Pancreas (tissue), 10 donors: Measurements from ENCODE around the gene BLOC1S6. TPM values are rescaled to one million over a fixed set of nuclear protein-coding genes. Genes with fewer than 3 reads are reported as not detected.

Experiments used
- ATAC-seq, 4 donors: fragments of 200-7000 bp; cut with Tn5 transposase; one replicate each; pipeline versions ENCODE4 v1.8.0 to v1.9.1; 2020; ENCODE audit warnings: mild to moderate bottlenecking in 4 of 4, moderate library complexity in 4 of 4
- DNase-seq, 6 donors: peaks; one replicate each; pipeline ENCODE4 v3.0.0-alpha.2; 2020
- FAIRE-seq: peaks from 2 replicates; lab custom pipeline; 2012; peaks lifted over from hg19 to GRCh38; lab: Jason Lieb, UNC
- H3K27ac ChIP-seq, 4 donors: fragments of 200-600 bp; sonication (generic); 1 replicate in 3 of 4; 2 replicates in 1 of 4; pipeline versions ENCODE4 v1.5.0 to v1.8.0; 2020
- H3K27me3 ChIP-seq, 4 donors: fragments of 200-600 bp; one replicate each; pipeline ENCODE4 v1.8.0; 2021
- H3K36me3 ChIP-seq, 3 donors: fragments of 200-600 bp; sonication (generic) in 1 of 3; one replicate each; pipeline versions ENCODE4 v1.5.0 to v1.8.0; 2020 to 2021
- H3K4me1 ChIP-seq, 3 donors: fragments of 200-600 bp; one replicate each; pipeline ENCODE4 v1.8.0; 2021
- H3K4me3 ChIP-seq, 4 donors: fragments of 200-600 bp; sonication (generic) in 2 of 4; one replicate each; pipeline versions ENCODE4 v1.5.0 to v1.8.0; 2020 to 2021
- H3K9me3 ChIP-seq, 4 donors: fragments of 200-600 bp; one replicate each; pipeline ENCODE4 v1.8.0; 2021
- CTCF ChIP-seq, 4 donors: fragments of 200-600 bp; sonication (generic) in 3 of 4; IDR thresholded peaks; one replicate each; pipeline versions ENCODE4 v1.5.0 to v1.8.0; 2021; ENCODE audit warnings: antibody characterized with exemption in 4 of 4
- WGBS, 2 donors: extraction: QIAGEN DNeasy Blood & Tissue Kit; methylation state at CpG; one replicate each; pipeline ENCODE4 v1.1.7; 2013; 5-methylcytosine and 5-hydroxymethylcytosine counted together
- intact Hi-C, 3 donors: fragments of 100-400 bp; cut with DNase I; formaldehyde crosslinking; loops; one replicate each; pipeline versions ENCODE4 v1.11.1 to v1.14.2; 2022
- polyA plus RNA-seq, 2 donors: library from polyadenylated mRNA; stranded (reverse); fragments of 200-250 nt; gene quantifications; one replicate each; pipeline ENCODE4 v1.2.3, GENCODE V29; 2013
- total RNA-seq, 6 donors: library from RNA; stranded (reverse); fragmentation: NEBNext Ultra II Directional in 4 of 6; extraction: Animal tissue kit (Norgen Biotek cat#: 25700) in 4 of 6; gene quantifications; one replicate each; pipeline versions ENCODE4 v1.2.1 to v1.2.4, GENCODE V29; 2021 to 2023
- donor health status: healthy with polysubstance abuse.
- donor health status: DM: no; HTN: no; CAD: no; lungs with moderate emphysema.
- donor health status: DM: no; HTN: no; CAD: no.
- donor health status: control.
- donor health status: control.
- donor health status: Bipolar disorder and iron deficiency.
- donor health status: DM: yes; HTN: yes; CAD: no.
- donor health status: DM: no; HTN: no; CAD: no.
- donor health status: DM: no; HTN: no; CAD: no.
- donor health status: DM: yes; HTN: yes; CAD: no.

BLOC1S6 gene
- total and polyA plus RNA-seq, 8 donors = 8.4 to 30.5 (median 17.7) TPM

- no peak for DNase-seq
- no peak for FAIRE-seq
- H3K4me1 ChIP-seq = peaks cover 10 to 25% (median 24%) of the 10 kb centered on the region in 3 donors
- TF ChIP-seq CTCF (IDR thresholded peaks at IDR 0.05) = no peak
- no peaks in the 10 kb centered on the region for H3K9me3 ChIP-seq
- ATAC-seq = peak; percentile 7 to 11 (median 10)
- intact Hi-C loops = no loop called here
- H3K27me3 ChIP-seq = no peaks in the 10 kb centered on the region
- 0% methylated on average over 14 of the region's 14 CpGs for WGBS, 2 donors
- H3K36me3 ChIP-seq = no peaks in the 10 kb centered on the region
- peak overlapping the region; percentile 89 to 99 (median 96) for H3K27ac ChIP-seq
- peak overlapping the region; percentile 54 to 92 (median 72) for H3K4me3 ChIP-seq
Observed at GRCh38 chr15:45586601-45587094, 531 bp upstream of the BLOC1S6 start.

- no peak for TF ChIP-seq CTCF (IDR thresholded peaks at IDR 0.05)
- FAIRE-seq (no peak), DNase-seq (no peak), ATAC-seq (no peak)
- H3K27ac ChIP-seq = peak overlapping the region; percentile 89 to 99 (median 96)
- no peaks in the 10 kb centered on the region for H3K9me3 ChIP-seq
- H3K4me3 ChIP-seq = peak overlapping the region; percentile 54 to 92 (median 72)
- WGBS, 2 donors = 1% methylated on average over 4 of the region's 4 CpGs
- intact Hi-C loops = no loop called here
- H3K27me3 ChIP-seq = no peaks in the 10 kb centered on the region
- no peaks in the 10 kb centered on the region for H3K36me3 ChIP-seq
- H3K4me1 ChIP-seq = peaks cover 10 to 25% (median 24%) of the 10 kb centered on the region in 3 donors
Observed at GRCh38 chr15:45587863-45588170, 638 bp downstream of the BLOC1S6 start.

- peaks cover 10 to 25% (median 24%) of the 10 kb centered on the region in 3 donors for H3K4me1 ChIP-seq
- ATAC-seq (no peak), DNase-seq (no peak), FAIRE-seq (no peak)
- H3K4me3 ChIP-seq = peak overlapping the region; percentile 54 to 92 (median 72)
- no peaks in the 10 kb centered on the region for H3K9me3 ChIP-seq
- peak overlapping the region; percentile 89 to 99 (median 96) for H3K27ac ChIP-seq
- no peak for TF ChIP-seq CTCF (IDR thresholded peaks at IDR 0.05)
- H3K27me3 ChIP-seq = no peaks in the 10 kb centered on the region
- 7 to 9% methylated on average over 6 of the region's 6 CpGs for WGBS, 2 donors
- H3K36me3 ChIP-seq = no peaks in the 10 kb centered on the region
- intact Hi-C loops = no loop called here
Observed at GRCh38 chr15:45588219-45588875, 1.2 kb downstream of the BLOC1S6 start.

GRCh38 chr15:45589256-45589655 is 2.1 kb downstream of the BLOC1S6 start:
- no peaks in the 10 kb centered on the region for H3K36me3 ChIP-seq
- H3K27ac ChIP-seq = no peak overlapping the region
- no peaks in the 10 kb centered on the region for H3K27me3 ChIP-seq
- H3K4me1 ChIP-seq = peaks cover 10 to 25% (median 24%) of the 10 kb centered on the region in 3 donors
- FAIRE-seq (no peak), ATAC-seq (no peak), DNase-seq (no peak)
- no peak for TF ChIP-seq CTCF (IDR thresholded peaks at IDR 0.05)
- no peaks in the 10 kb centered on the region for H3K9me3 ChIP-seq
- H3K4me3 ChIP-seq = peak overlapping the region in 3 of 4 donors; percentile 68 to 92 (median 75)
- WGBS, 2 donors = 52 to 56% methylated on average over 5 of the region's 5 CpGs
- intact Hi-C loops = no loop called here

- FAIRE-seq (no peak), ATAC-seq (no peak), DNase-seq (no peak)
- peaks cover under 1 to 8% (median 3%) of the 10 kb centered on the region in 3 donors for H3K4me1 ChIP-seq
- intact Hi-C loops = no loop called here
- WGBS, 2 donors = 88 to 92% methylated on average over 2 of the region's 2 CpGs
- no peak for TF ChIP-seq CTCF (IDR thresholded peaks at IDR 0.05)
- H3K9me3 ChIP-seq = no peaks in the 10 kb centered on the region
- no peaks in the 10 kb centered on the region for H3K27me3 ChIP-seq
- no peak overlapping the region for H3K27ac ChIP-seq
- no peak overlapping the region for H3K4me3 ChIP-seq
- H3K36me3 ChIP-seq = peaks cover 0 to 11% (median 0%) of the 10 kb centered on the region in 3 donors
Observed at GRCh38 chr15:45594319-45594718, 7.1 kb downstream of the BLOC1S6 start.
